HFF-Myc (cell line): Measurements from ENCODE around the gene HYCC2.

Source experiments
- DNase-seq: peaks from one replicate; pipeline ENCODE4 v3.0.0-alpha.2; 2011; ENCODE audit warnings: low read depth; ENCODE audit errors: extremely low read depth
- H3K4me3 ChIP-seq: replicated peaks from 2 replicates; pipeline ENCODE4 v1.5.1; 2011; ENCODE audit warnings: low read depth, mild to moderate bottlenecking, control low read depth, low read length
- TF ChIP-seq, protein P1 (sequence below): IDR thresholded peaks from 2 replicates; pipeline ENCODE4 v1.5.1; 2012; ENCODE audit warnings: mild to moderate bottlenecking, low read depth, low read length, control low read depth; ENCODE audit errors: missing control alignments

Gene HYCC2

DNA sequence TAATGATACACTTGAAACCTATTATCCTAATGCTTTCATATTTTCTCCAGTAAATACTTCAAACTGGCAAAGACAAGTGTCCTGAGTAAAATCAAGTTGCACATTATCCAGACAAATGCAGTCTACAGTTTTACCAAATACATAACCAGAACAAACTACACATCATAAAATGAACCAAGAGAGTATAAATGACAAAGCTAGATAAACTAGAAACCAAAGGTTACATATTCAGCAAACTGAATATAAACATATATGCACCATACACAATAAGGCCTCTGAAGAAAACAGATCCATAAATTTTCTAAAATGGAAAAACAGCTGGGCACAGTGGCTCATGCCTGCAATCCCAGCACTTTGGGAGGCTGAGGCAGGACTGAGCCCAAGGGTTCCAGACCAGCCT is 47.0 kb downstream of the HYCC2 start:
- TF ChIP-seq, protein P1, sequence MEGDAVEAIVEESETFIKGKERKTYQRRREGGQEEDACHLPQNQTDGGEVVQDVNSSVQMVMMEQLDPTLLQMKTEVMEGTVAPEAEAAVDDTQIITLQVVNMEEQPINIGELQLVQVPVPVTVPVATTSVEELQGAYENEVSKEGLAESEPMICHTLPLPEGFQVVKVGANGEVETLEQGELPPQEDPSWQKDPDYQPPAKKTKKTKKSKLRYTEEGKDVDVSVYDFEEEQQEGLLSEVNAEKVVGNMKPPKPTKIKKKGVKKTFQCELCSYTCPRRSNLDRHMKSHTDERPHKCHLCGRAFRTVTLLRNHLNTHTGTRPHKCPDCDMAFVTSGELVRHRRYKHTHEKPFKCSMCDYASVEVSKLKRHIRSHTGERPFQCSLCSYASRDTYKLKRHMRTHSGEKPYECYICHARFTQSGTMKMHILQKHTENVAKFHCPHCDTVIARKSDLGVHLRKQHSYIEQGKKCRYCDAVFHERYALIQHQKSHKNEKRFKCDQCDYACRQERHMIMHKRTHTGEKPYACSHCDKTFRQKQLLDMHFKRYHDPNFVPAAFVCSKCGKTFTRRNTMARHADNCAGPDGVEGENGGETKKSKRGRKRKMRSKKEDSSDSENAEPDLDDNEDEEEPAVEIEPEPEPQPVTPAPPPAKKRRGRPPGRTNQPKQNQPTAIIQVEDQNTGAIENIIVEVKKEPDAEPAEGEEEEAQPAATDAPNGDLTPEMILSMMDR = no peak

DNA sequence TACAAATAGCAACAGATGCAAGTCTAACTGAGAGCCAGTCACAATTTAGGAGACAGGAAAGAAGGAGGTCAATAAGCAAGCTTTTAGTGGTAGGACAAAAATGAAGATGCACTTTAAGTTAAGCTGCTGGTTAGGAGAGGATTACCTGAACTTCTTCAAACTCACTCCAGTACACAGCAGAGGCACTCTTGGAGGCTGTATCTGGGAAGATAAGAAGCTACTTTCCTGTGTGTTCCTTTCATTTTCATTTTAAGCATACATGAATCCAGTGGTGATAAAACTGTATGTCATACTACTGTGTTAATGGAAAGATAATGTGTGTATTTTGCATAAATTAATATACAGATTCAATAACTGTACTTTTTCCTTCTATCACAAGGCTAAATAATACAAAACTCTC is 49.6 kb downstream of the HYCC2 start:
- no peak for DNase-seq
- TF ChIP-seq, protein P1 = no peak
- no peak overlapping the region for H3K4me3 ChIP-seq

More for the DNA sequence above, 47.0 kb downstream of the HYCC2 start:
- no peak overlapping the region for H3K4me3 ChIP-seq
- no peak for DNase-seq
